ENCODE results near the gene ARL15. TPM values are rescaled to one million over a fixed set of nuclear protein-coding genes. Genes with fewer than 3 reads are reported as not detected.

The ARL15 gene
- total and polyA plus RNA-seq, 5 donors from 2014 or later = 16.5 to 27.7 (median 19.1) TPM

DNA sequence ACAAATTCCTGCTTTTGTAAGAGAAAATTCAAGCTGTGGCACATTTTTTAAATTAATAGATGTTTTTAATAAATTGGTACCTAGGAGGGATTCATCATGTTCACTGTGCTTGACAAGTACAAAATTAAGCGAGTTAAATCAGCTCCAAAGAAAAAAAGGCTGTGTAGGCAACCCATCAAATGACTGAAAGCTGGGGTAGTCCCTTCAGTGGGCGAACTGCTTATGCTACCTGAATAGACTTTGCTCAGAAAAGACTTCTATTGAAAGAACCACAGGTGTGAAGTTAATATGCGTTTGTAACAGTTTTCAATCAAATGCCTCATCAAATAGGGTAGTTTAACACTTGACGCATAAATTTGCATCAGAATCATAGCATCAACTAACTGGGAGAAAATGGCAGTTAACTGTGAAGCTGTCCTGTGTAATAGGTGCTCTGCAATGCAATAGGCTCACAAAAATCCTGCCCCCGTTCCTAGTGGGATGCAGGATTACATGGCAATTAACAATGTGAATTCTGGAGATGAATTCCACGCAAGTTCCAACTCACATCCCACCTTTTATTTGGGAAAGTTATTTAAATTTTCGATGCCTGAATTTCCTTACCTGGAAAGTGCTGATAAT is 14.4 kb upstream of the ARL15 start:
- H3K9me3 Mint-ChIP-seq = peaks cover 0 to 4% (median 0%) of the 10 kb centered on the region in 7 donors
- H3K27ac Mint-ChIP-seq = no peak overlapping the region
- Histone ChIP-seq H3K27me3 (ENCODE audit: control insufficient read depth, insufficient read depth, low read length) (peaks cover 28% of the 10 kb centered on the region), H3K36me3 (ENCODE audit: control insufficient read depth, insufficient read depth, low read length) (no peaks in the 10 kb centered on the region), H3K27ac (ENCODE audit: insufficient read depth, low read length, poor library complexity, severe bottlenecking) (no peak overlapping the region), H3K9me3 (ENCODE audit: control insufficient read depth in 2 of 2, low read length in 2 of 2) (no peaks in the 10 kb centered on the region), H3K4me3 (ENCODE audit: low read depth, low read length) (no peak overlapping the region), H3K4me1 (ENCODE audit: control insufficient read depth, insufficient read depth, low read length, poor library complexity, severe bottlenecking) (no peaks in the 10 kb centered on the region)
- ATAC-seq (ENCODE audit: low read depth in 2 of 2) (no peak), DNase-seq (no peak)
- H3K4me3 Mint-ChIP-seq = no peak overlapping the region
- H3K36me3 Mint-ChIP-seq = no peaks in the 10 kb centered on the region
- peaks cover 0 to 5% (median 2%) of the 10 kb centered on the region in 4 donors for H3K4me1 Mint-ChIP-seq
- H3K27me3 Mint-ChIP-seq = peaks cover 50% of the 10 kb centered on the region

DNA sequence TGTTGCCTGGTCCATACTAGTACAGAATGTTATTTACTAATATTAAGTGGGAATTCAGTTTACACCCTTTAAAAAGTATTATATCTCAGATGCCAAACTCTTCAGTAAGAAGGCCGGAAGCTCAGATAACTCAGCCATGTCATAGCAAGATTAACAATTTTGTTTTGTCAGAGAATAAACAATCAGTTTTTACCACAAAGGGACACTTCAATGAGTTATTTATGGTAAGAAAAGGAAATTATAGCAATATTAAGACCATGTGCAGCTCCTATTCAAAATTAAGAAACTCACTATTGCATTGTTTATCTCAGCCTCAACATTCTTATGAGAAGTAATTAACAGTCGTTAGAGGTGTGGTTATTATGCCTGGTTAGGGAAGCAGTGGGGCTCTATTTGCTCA is 13.1 kb upstream of the ARL15 start:
- Mint-ChIP-seq H3K9me3 (peaks cover 0 to 4% (median 0%) of the 10 kb centered on the region in 7 donors), H3K27me3 (peaks cover 52% of the 10 kb centered on the region), H3K4me3 (no peak overlapping the region), H3K36me3 (no peaks in the 10 kb centered on the region), H3K4me1 (peaks cover 0 to 5% (median 2%) of the 10 kb centered on the region in 4 donors), H3K27ac (no peak overlapping the region)
- no peaks in the 10 kb centered on the region for H3K9me3 ChIP-seq (ENCODE audit: control insufficient read depth in 2 of 2, low read length in 2 of 2)
- ATAC-seq (ENCODE audit: low read depth in 2 of 2) (no peak), DNase-seq (no peak)
- H3K27me3 ChIP-seq (ENCODE audit: control insufficient read depth, insufficient read depth, low read length) = peaks cover 34% of the 10 kb centered on the region
- H3K4me1 ChIP-seq (ENCODE audit: control insufficient read depth, insufficient read depth, low read length, poor library complexity, severe bottlenecking) = no peaks in the 10 kb centered on the region
- no peak overlapping the region for H3K27ac ChIP-seq (ENCODE audit: insufficient read depth, low read length, poor library complexity, severe bottlenecking)
- H3K4me3 ChIP-seq (ENCODE audit: low read depth, low read length) = no peak overlapping the region
- H3K36me3 ChIP-seq (ENCODE audit: control insufficient read depth, insufficient read depth, low read length) = no peaks in the 10 kb centered on the region

DNA sequence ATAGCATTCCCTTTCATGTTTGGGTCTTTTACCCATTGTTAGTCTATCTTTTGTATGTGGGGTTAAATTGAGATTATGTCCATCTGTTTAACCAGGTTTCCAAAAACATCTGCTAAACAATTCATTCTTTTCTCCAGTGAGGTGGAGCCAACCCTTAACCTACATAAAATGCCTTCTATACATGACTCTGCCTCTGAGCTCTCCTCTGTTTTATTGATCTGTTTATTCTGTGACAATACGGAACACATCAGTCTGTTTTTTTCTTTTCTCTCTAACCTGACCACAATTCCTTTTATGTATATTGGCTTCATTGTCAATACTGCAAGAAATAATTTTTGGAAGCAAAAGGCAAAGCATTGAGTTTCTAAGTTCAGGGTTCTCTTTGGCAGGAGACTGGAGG is 9.9 kb upstream of the ARL15 start:
- no peak overlapping the region for H3K4me3 Mint-ChIP-seq
- H3K9me3 Mint-ChIP-seq = peaks cover 0 to 3% (median 0%) of the 10 kb centered on the region in 7 donors
- Histone ChIP-seq H3K4me1 (ENCODE audit: control insufficient read depth, insufficient read depth, low read length, poor library complexity, severe bottlenecking) (no peaks in the 10 kb centered on the region), H3K4me3 (ENCODE audit: low read depth, low read length) (no peak overlapping the region), H3K36me3 (ENCODE audit: control insufficient read depth, insufficient read depth, low read length) (no peaks in the 10 kb centered on the region), H3K27ac (ENCODE audit: insufficient read depth, low read length, poor library complexity, severe bottlenecking) (no peak overlapping the region), H3K9me3 (ENCODE audit: control insufficient read depth in 2 of 2, low read length in 2 of 2) (no peaks in the 10 kb centered on the region), H3K27me3 (ENCODE audit: control insufficient read depth, insufficient read depth, low read length) (peaks cover 37% of the 10 kb centered on the region)
- DNase-seq = no peak
- peaks cover 0 to under 1% (median 0%) of the 10 kb centered on the region in 4 donors for H3K4me1 Mint-ChIP-seq
- H3K27ac Mint-ChIP-seq = no peak overlapping the region
- no peak for ATAC-seq (ENCODE audit: low read depth in 2 of 2)
- peaks cover 68% of the 10 kb centered on the region for H3K27me3 Mint-ChIP-seq
- H3K36me3 Mint-ChIP-seq = no peaks in the 10 kb centered on the region

DNA sequence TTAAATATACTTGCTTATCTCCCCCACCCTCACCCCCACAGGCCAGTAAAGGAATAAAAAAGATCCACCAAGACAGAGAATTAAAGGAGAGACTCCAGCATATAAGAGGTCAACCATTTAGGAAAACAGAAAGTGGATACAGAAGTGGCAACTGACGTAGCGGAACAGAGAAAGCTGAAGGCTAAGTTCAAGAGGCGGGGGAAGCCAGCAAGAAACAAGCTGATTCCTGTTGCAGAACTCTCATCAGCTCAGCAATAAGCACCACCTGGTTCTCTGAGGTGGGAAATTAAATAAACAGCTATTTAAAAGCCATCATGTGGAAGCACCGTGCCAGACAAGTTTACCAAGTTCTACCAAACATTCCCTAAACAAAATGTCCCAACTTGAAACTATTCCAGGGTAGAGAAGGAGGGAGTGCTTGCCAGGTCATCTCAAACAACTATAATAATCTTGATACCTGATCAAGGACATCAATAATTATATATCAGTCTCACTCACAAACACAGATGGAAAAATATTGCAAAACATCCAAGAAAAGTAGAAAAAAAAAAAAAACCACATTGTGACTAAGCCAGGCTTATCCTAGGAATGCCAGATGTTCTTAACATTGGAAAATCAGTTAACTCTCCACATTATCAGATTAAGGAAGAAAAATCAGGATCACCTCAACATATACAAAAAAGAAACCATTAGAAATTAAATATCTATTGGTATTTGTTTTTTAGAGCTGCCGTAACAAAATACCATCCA is 7.3 kb upstream of the ARL15 start:
- no peaks in the 10 kb centered on the region for H3K36me3 ChIP-seq (ENCODE audit: control insufficient read depth, insufficient read depth, low read length)
- peaks cover 38% of the 10 kb centered on the region for H3K27me3 ChIP-seq (ENCODE audit: control insufficient read depth, insufficient read depth, low read length)
- H3K4me1 Mint-ChIP-seq = no peaks in the 10 kb centered on the region
- no peaks in the 10 kb centered on the region for H3K36me3 Mint-ChIP-seq
- ATAC-seq (ENCODE audit: low read depth in 2 of 2) (no peak), DNase-seq (no peak)
- H3K9me3 ChIP-seq (ENCODE audit: control insufficient read depth in 2 of 2, low read length in 2 of 2) = no peaks in the 10 kb centered on the region
- no peak overlapping the region for H3K4me3 Mint-ChIP-seq
- peaks cover 68% of the 10 kb centered on the region for H3K27me3 Mint-ChIP-seq
- H3K9me3 Mint-ChIP-seq = peaks cover 0 to 3% (median 0%) of the 10 kb centered on the region in 7 donors
- no peak overlapping the region for H3K4me3 ChIP-seq (ENCODE audit: low read depth, low read length)
- H3K27ac Mint-ChIP-seq = no peak overlapping the region
- H3K4me1 ChIP-seq (ENCODE audit: control insufficient read depth, insufficient read depth, low read length, poor library complexity, severe bottlenecking) = no peaks in the 10 kb centered on the region
- H3K27ac ChIP-seq (ENCODE audit: insufficient read depth, low read length, poor library complexity, severe bottlenecking) = no peak overlapping the region

DNA sequence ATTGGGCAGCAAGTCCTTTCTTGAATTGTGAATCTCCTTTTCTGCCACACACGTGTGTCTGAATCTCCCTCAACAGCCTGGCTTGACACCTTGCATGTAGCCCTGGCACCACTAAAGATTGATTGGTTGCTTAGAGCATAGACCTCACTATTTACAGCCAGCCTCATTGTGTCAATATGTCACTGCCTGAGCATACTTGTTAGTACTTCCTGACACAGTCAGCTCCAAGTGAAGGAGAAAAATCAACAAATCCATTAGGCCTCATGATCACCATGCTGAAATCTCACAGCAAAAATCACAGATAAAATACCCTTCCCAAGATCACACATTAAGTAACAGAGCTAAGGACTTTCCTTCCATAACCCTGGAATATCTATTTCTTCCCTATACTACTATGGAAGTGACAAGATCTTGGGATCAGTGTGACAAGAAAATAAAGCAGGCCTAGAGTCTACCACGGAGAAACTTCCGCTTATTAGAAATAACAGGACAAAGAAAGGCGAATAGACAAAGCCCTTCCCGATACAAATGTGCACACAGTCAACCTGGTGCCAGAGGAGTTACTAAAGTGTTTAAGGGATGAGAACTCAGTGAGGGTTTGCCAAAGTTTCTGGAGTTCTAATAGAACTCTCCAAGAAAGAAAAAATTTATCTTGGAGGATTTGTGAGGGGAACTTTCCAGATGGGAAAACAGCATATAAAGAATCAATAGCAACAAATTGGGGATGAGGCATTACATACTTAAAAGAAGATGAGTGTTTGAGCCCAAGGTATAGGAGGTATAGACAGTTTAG is 5.6 kb upstream of the ARL15 start:
- Mint-ChIP-seq H3K27ac (no peak overlapping the region), H3K36me3 (no peaks in the 10 kb centered on the region), H3K4me3 (peak overlapping the region in 1 of 4 donors; percentile 70), H3K4me1 (peaks cover 0 to 5% (median 1%) of the 10 kb centered on the region in 4 donors), H3K9me3 (peaks cover 0 to 3% (median 0%) of the 10 kb centered on the region in 7 donors), H3K27me3 (peaks cover 66% of the 10 kb centered on the region)
- Histone ChIP-seq H3K9me3 (ENCODE audit: control insufficient read depth in 2 of 2, low read length in 2 of 2) (no peaks in the 10 kb centered on the region), H3K36me3 (ENCODE audit: control insufficient read depth, insufficient read depth, low read length) (no peaks in the 10 kb centered on the region), H3K27ac (ENCODE audit: insufficient read depth, low read length, poor library complexity, severe bottlenecking) (no peak overlapping the region), H3K4me3 (ENCODE audit: low read depth, low read length) (no peak overlapping the region), H3K4me1 (ENCODE audit: control insufficient read depth, insufficient read depth, low read length, poor library complexity, severe bottlenecking) (peaks cover 11% of the 10 kb centered on the region), H3K27me3 (ENCODE audit: control insufficient read depth, insufficient read depth, low read length) (peaks cover 29% of the 10 kb centered on the region)
- ATAC-seq (ENCODE audit: low read depth in 2 of 2) (no peak), DNase-seq (no peak)

DNA sequence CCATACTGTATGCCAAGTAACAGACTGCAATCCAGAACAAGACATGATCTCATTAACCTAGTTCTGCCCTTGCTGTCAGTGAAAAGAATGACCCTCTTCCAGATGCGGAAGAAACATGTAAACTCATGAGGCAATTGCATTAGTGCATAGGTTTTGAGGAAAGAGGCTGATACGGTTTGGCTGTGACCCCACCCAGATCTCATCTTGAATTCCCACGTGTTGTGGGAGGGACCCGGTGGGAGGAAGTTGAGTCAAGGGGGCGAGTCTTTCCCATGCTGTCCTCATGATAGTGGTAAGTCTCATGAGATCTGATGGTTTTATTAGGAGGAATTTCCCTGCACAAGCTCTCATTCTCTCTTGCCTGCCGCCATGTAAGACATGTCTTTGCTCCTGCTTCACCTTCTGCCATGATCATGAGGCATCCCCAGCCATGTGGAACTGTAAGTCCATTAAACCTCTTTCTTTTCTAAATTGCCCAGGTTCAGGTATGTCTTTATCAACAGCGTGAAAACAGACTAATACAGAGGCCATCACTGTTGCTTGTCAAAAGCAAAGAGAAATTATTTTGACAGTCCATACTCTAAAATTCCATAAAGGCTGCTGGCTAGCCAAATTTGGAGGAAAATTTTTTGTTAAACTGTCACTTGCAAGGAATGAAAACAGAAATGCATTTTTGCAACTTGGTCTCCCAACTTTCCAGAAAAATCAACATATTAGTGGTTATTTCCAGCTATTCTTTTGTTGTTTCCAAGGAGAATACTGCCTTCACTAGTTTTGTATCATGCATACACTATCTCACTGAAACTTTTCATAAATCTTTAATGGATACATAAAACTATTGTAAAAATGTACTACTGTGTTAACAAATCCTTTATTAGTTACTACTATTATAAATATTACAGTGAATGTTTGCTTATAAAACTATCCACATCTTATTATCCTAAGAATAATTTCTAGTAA is 3.2 kb upstream of the ARL15 start:
- Mint-ChIP-seq H3K36me3 (no peaks in the 10 kb centered on the region), H3K27ac (no peak overlapping the region), H3K27me3 (peaks cover 56% of the 10 kb centered on the region), H3K4me3 (peak overlapping the region in 2 of 4 donors; percentile 66 to 89), H3K9me3 (no peaks in the 10 kb centered on the region), H3K4me1 (peaks cover 0 to 22% (median 9%) of the 10 kb centered on the region in 4 donors)
- ATAC-seq (ENCODE audit: low read depth in 2 of 2) (no peak), DNase-seq (no peak)
- Histone ChIP-seq H3K27me3 (ENCODE audit: control insufficient read depth, insufficient read depth, low read length) (peaks cover 19% of the 10 kb centered on the region), H3K4me1 (ENCODE audit: control insufficient read depth, insufficient read depth, low read length, poor library complexity, severe bottlenecking) (peaks cover 23% of the 10 kb centered on the region), H3K9me3 (ENCODE audit: control insufficient read depth in 2 of 2, low read length in 2 of 2) (no peaks in the 10 kb centered on the region), H3K4me3 (ENCODE audit: low read depth, low read length) (no peak overlapping the region), H3K27ac (ENCODE audit: insufficient read depth, low read length, poor library complexity, severe bottlenecking) (no peak overlapping the region), H3K36me3 (ENCODE audit: control insufficient read depth, insufficient read depth, low read length) (no peaks in the 10 kb centered on the region)

DNA sequence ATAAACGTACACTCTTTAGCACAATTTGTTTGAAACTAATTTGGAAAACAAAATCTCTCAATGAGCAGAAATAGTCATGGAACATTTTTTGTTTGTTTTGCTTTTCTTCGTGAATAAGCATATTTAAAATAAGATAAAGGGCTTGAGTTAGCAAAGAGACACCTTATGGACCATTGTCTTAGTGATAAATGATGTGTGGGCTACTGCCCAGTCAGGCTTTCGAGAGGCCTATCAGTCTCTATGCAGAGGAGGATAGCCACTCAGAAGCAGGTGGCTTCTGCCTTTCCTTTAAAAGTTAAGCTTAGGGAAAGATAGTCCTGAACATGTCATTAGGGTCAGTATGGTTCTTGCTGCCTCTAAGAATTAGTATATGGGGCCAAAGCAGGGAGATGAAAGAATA is 2.1 kb upstream of the ARL15 start:
- H3K27me3 ChIP-seq (ENCODE audit: control insufficient read depth, insufficient read depth, low read length) = peaks cover 15% of the 10 kb centered on the region
- Mint-ChIP-seq H3K36me3 (no peaks in the 10 kb centered on the region), H3K4me1 (peaks cover 0 to 32% (median 12%) of the 10 kb centered on the region in 4 donors), H3K9me3 (no peaks in the 10 kb centered on the region), H3K27me3 (peaks cover 45% of the 10 kb centered on the region), H3K27ac (no peak overlapping the region), H3K4me3 (peak overlapping the region in 3 of 4 donors; percentile 55 to 98 (median 89))
- H3K9me3 ChIP-seq (ENCODE audit: control insufficient read depth in 2 of 2, low read length in 2 of 2) = no peaks in the 10 kb centered on the region
- DNase-seq (no peak), ATAC-seq (ENCODE audit: low read depth in 2 of 2) (no peak)
- peaks cover 30% of the 10 kb centered on the region for H3K4me1 ChIP-seq (ENCODE audit: control insufficient read depth, insufficient read depth, low read length, poor library complexity, severe bottlenecking)
- no peaks in the 10 kb centered on the region for H3K36me3 ChIP-seq (ENCODE audit: control insufficient read depth, insufficient read depth, low read length)
- no peak overlapping the region for H3K27ac ChIP-seq (ENCODE audit: insufficient read depth, low read length, poor library complexity, severe bottlenecking)
- no peak overlapping the region for H3K4me3 ChIP-seq (ENCODE audit: low read depth, low read length)
